Motor neuron (in vitro differentiated cells): ENCODE data around the gene SRPRB. TPM values are rescaled to one million over a fixed set of nuclear protein-coding genes. Genes with fewer than 3 reads are reported as not detected.

ENCODE experiments used
- total RNA-seq, 8 experiments: library from RNA; unstranded; fragments of 300-600 nt; gene quantifications; 2 replicates each; pipeline versions ENCODE4 v1.2.3 to v1.2.4, GENCODE V29; 2022

SRPRB gene
- total RNA-seq, 8 experiments from 2014 or later, result 39.2 to 150 (median 62.6) TPM

Other genes with a start within 250 kb of the SRPRB start
- 100 to 1,000 TPM in 5 of 8 experiments, 10 to 100 TPM in 3; 77.4 to 233 (median 121) TPM for gene CDV3, start 232.1 kb upstream of the SRPRB start, total RNA-seq
- 10 to 100 TPM; 12.9 to 46.7 (median 35.2) TPM for gene TOPBP1, start 143.9 kb upstream of the SRPRB start, total RNA-seq
- 10 to 100 TPM in 1 of 8 experiments, 1 to 10 TPM in 5, under 1 TPM in 2; 0.58 to 56.3 (median 2.0) TPM for gene TF, start 59.4 kb upstream of the SRPRB start, total RNA-seq
- gene RAB6B, start 90.1 kb downstream of the SRPRB start, total RNA-seq, result 10 to 100 TPM in 5 of 8 experiments, 1 to 10 TPM in 3; 3.0 to 75.3 (median 39.1) TPM
- gene SLCO2A1, start 224.1 kb downstream of the SRPRB start, total RNA-seq, result 1 to 10 TPM in 4 of 8 experiments, under 1 TPM in 4; 0.16 to 9.0 (median 1.5) TPM